ENCODE data around the gene PELI2. TPM values are rescaled to one million over a fixed set of nuclear protein-coding genes. Genes with fewer than 3 reads are reported as not detected.
A peak's percentile ranks its signal among the peaks of the same experiment; 100 is the strongest.

PELI2 gene
- total RNA-seq, 1 experiment from 2014 or later: 0.19 TPM

DNA sequence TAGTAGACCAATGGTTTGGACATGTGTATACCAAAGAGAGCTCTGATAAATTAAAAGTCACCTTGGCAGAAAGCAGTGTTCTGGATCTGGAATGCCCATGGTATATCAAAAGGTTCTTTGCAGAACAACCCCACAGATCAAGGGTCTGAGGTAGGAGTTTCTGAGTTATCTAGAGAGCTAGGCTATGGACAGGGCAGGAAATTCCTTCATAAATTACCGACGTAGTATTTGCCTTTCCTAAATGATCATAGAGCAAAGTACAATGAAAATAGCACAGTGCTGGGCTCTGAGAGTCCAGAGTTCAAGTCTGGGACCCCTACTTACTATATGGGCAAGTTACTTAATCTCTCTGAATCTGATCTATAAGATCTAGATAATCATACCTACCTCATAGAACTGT is 35.3 kb upstream of the PELI2 start:
- H3K9me3 Mint-ChIP-seq (ENCODE audit: unreplicated experiment): no peaks in the 10 kb centered on the region
- CTCF ChIA-PET: no interaction called here
- H3K27me3 Mint-ChIP-seq (ENCODE audit: insufficient read depth, unreplicated experiment): peaks cover 49% of the 10 kb centered on the region
- no peak overlapping the region for H3K27ac Mint-ChIP-seq (ENCODE audit: low read depth, unreplicated experiment)
- BruUV-seq (replicated peaks): no TSS peak
- DNase-seq (ENCODE audit: unreplicated experiment): no peak
- H3K4me1 Mint-ChIP-seq (ENCODE audit: insufficient read depth, unreplicated experiment): no peaks in the 10 kb centered on the region
- TF ChIP-seq, protein P1, sequence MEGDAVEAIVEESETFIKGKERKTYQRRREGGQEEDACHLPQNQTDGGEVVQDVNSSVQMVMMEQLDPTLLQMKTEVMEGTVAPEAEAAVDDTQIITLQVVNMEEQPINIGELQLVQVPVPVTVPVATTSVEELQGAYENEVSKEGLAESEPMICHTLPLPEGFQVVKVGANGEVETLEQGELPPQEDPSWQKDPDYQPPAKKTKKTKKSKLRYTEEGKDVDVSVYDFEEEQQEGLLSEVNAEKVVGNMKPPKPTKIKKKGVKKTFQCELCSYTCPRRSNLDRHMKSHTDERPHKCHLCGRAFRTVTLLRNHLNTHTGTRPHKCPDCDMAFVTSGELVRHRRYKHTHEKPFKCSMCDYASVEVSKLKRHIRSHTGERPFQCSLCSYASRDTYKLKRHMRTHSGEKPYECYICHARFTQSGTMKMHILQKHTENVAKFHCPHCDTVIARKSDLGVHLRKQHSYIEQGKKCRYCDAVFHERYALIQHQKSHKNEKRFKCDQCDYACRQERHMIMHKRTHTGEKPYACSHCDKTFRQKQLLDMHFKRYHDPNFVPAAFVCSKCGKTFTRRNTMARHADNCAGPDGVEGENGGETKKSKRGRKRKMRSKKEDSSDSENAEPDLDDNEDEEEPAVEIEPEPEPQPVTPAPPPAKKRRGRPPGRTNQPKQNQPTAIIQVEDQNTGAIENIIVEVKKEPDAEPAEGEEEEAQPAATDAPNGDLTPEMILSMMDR (IDR thresholded peaks at IDR 0.05; ENCODE audit: unreplicated experiment): no peak
- intact Hi-C loops (cut with micrococcal nuclease): no loop called here
- POLR2A ChIA-PET: interaction anchor here (1.1 kb wide), 1 partner anchor 16 kb away, joined by 5 read pairs; no protein-coding TSS in a partner anchor
- H3K4me3 Mint-ChIP-seq (ENCODE audit: unreplicated experiment): no peak overlapping the region
- no peaks in the 10 kb centered on the region for H3K36me3 Mint-ChIP-seq (ENCODE audit: insufficient read depth, unreplicated experiment)

DNA sequence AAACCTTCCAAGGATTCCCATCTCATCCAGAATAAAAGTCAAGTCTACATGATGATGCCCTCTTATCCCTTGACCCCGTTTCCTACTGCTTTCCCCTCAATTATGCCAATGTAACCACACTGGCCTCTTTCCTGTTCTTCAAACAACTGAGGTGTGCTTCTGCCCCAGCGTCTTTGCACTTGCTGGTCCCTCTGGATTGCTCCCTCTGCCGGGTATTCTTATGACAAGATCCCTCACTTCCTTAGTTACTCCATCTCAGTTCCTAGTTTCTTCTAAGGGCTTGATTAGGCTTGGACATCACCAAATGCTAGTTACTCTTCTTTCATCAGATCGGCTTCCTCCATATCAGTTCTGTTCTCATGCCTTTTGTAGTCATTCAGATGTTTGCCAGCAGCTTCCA is 32.7 kb upstream of the PELI2 start:
- intact Hi-C loops (cut with micrococcal nuclease): no loop called here
- H3K4me3 Mint-ChIP-seq (ENCODE audit: unreplicated experiment): no peak overlapping the region

DNA sequence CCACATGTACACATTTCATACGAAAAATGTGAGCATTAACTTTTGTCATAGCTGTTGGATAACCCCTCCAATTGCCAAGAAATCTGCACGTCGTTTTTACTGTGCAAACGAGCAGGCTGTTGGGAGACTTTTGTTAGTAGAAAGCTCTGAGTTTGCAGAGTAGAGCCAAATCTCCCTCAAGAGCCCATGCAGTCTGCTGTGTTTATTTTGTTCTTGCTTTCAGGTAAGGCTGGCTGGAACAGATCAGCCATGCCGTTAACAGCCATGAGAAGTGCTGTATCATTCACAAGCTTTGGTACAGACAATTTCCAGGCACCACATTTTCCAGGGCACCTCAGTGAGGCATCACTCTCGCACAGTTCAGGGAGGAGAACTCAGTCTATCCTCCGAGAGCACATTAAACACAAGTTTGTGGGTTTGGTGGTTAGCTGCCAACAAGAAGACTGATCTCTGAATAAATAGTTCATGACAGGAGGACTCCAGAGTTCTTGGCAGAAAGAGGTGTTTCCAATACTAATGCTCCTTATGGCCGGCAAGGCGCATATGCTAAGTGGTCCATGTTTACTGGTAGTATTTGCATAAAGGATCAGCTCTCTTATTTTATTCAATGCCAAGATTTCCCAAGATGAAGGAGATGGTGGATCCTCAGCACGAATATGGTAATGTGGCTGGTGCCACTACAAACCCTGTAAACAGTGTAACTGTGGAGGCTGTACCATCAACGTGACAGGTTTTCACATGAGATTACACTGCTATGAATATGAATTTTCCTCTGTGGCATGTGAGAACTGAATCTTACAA is 30.3 kb upstream of the PELI2 start:
- ChIA-PET CTCF (interaction anchor here (0.8 kb wide), 1 partner anchor 388 kb away, joined by 3 read pairs; no protein-coding TSS in a partner anchor), POLR2A (interaction anchor here (1.0 to 1.3 kb wide), 2 partner anchors 12 to 25 kb away, joined by 3 read pairs; no protein-coding TSS in a partner anchor)
- no TSS peak for BruUV-seq (replicated peaks)

More for the DNA sequence above, 32.7 kb upstream of the PELI2 start:
- Mint-ChIP-seq H3K27me3 (ENCODE audit: insufficient read depth, unreplicated experiment) (peaks cover 36% of the 10 kb centered on the region), H3K4me1 (ENCODE audit: insufficient read depth, unreplicated experiment) (no peaks in the 10 kb centered on the region), H3K36me3 (ENCODE audit: insufficient read depth, unreplicated experiment) (no peaks in the 10 kb centered on the region), H3K27ac (ENCODE audit: low read depth, unreplicated experiment) (no peak overlapping the region), H3K9me3 (ENCODE audit: unreplicated experiment) (no peaks in the 10 kb centered on the region)
- TF ChIP-seq, protein P1 (IDR thresholded peaks at IDR 0.05; ENCODE audit: unreplicated experiment): no peak
- ChIA-PET POLR2A (interaction anchor here (0.6 kb wide), 1 partner anchor 35 kb away, joined by 3 read pairs; no protein-coding TSS in a partner anchor), CTCF (no interaction called here)
- peak; percentile 6 for DNase-seq (ENCODE audit: unreplicated experiment)
- no TSS peak for BruUV-seq (replicated peaks)

DNA sequence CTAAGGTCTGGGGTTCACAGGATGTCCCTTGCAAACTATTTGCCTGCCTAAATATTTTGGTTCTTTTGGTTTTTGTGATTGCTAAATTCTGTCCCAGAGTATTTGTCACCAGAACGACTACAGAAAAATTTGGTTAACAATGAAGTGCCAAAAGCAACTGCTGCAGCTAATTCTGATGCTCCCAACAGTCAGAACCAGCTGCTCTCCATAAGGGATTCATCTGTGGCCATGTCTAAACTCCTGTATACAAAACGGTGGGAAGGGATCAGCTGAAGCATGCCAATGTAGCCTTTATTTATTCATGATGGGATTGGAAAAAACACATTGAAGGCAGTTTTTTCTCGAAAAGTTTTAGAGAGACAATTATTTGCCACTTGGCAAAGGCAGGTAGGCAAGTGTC is 29.3 kb upstream of the PELI2 start:
- peaks cover 4% of the 10 kb centered on the region for H3K36me3 Mint-ChIP-seq (ENCODE audit: insufficient read depth, unreplicated experiment)
- no peaks in the 10 kb centered on the region for H3K9me3 Mint-ChIP-seq (ENCODE audit: unreplicated experiment)
- TF ChIP-seq, protein P1 (IDR thresholded peaks at IDR 0.05; ENCODE audit: unreplicated experiment): no peak
- no peak overlapping the region for H3K27ac Mint-ChIP-seq (ENCODE audit: low read depth, unreplicated experiment)
- intact Hi-C loops (cut with micrococcal nuclease): no loop called here
- no peak for DNase-seq (ENCODE audit: unreplicated experiment)
- no TSS peak for BruUV-seq (replicated peaks)
- POLR2A ChIA-PET: interaction anchor here (1.0 kb wide), 1 partner anchor 24 kb away, joined by 3 read pairs; no protein-coding TSS in a partner anchor
- H3K4me1 Mint-ChIP-seq (ENCODE audit: insufficient read depth, unreplicated experiment): no peaks in the 10 kb centered on the region
- H3K4me3 Mint-ChIP-seq (ENCODE audit: unreplicated experiment): no peak overlapping the region
- CTCF ChIA-PET: no interaction called here
- H3K27me3 Mint-ChIP-seq (ENCODE audit: insufficient read depth, unreplicated experiment): peaks cover 20% of the 10 kb centered on the region

More for the DNA sequence above, 30.3 kb upstream of the PELI2 start:
- DNase-seq (ENCODE audit: unreplicated experiment): no peak
- H3K27me3 Mint-ChIP-seq (ENCODE audit: insufficient read depth, unreplicated experiment): peaks cover 25% of the 10 kb centered on the region
- peaks cover 4% of the 10 kb centered on the region for H3K36me3 Mint-ChIP-seq (ENCODE audit: insufficient read depth, unreplicated experiment)
- no peaks in the 10 kb centered on the region for H3K4me1 Mint-ChIP-seq (ENCODE audit: insufficient read depth, unreplicated experiment)
- H3K4me3 Mint-ChIP-seq (ENCODE audit: unreplicated experiment): no peak overlapping the region
- intact Hi-C loops (cut with micrococcal nuclease): no loop called here
- no peak overlapping the region for H3K27ac Mint-ChIP-seq (ENCODE audit: low read depth, unreplicated experiment)
- H3K9me3 Mint-ChIP-seq (ENCODE audit: unreplicated experiment): no peaks in the 10 kb centered on the region
- TF ChIP-seq, protein P1 (IDR thresholded peaks at IDR 0.05; ENCODE audit: unreplicated experiment): no peak
